Measurements from ENCODE around the gene PRKAG2. TPM values are rescaled to one million over a fixed set of nuclear protein-coding genes. Genes with fewer than 3 reads are reported as not detected.

PRKAG2 gene
- total and polyA plus RNA-seq, 2 of the 13 experiments (the other 11 are each of a cell fraction or from before 2014, with no cell fraction given): 0.90 to 1.3 TPM

- TF ChIP-seq ZNF280D (CRISPR knock-in tag; IDR thresholded peaks at IDR 0.05): no peak
- no peak for TF ChIP-seq ZNF75D (CRISPR knock-in tag; IDR thresholded peaks at IDR 0.05; ENCODE audit: borderline replicate concordance)
Observed at GRCh38 chr7:151616443-151617213, 260.3 kb downstream of the PRKAG2 start (continued).

- no peak overlapping the region for H3K27ac ChIP-seq (ENCODE audit: extremely low read length, insufficient read depth, low read length)
- no peak overlapping the region for H3K4me2 ChIP-seq (ENCODE audit: low read depth, low read length)
- ATAC-seq (no peak), DNase-seq (ENCODE audit: low spot score) (no peak), FAIRE-seq (no peak)
- no peaks in the 10 kb centered on the region for H3K36me3 ChIP-seq (replicated peaks in 1 of 2; ENCODE audit: control insufficient read depth in 1 of 2, insufficient read depth in 2 of 2, low read length in 2 of 2)
- H3K27me3 ChIP-seq (ENCODE audit: control insufficient read depth in 1 of 2, insufficient read depth in 2 of 2, low read length in 2 of 2): no peaks in the 10 kb centered on the region
- H3K9ac ChIP-seq (ENCODE audit: insufficient read depth, low read depth, low read length): no peak overlapping the region
- H3K4me1 ChIP-seq (ENCODE audit: insufficient read depth, low read length): no peaks in the 10 kb centered on the region
- intact Hi-C loops (cut with micrococcal nuclease; ENCODE audit: unreplicated experiment) (no loop called here), in situ Hi-C loops (cut with HindIII; ENCODE audit: extremely low pct_ligation_motif_present, low pct_unique_long_range_greater_than_20kb) (no loop called here)
- H3K9me3 ChIP-seq (ENCODE audit: low read length): no peaks in the 10 kb centered on the region
- ChIA-PET CTCF (ENCODE audit: low intra/inter-chr PET ratio, low total read pairs) (no interaction called here), POLR2A (no interaction called here)
- H2AFZ ChIP-seq (ENCODE audit: low read length): no peak overlapping the region
- no TSS peak for BruUV-seq (replicated peaks)
- H3K4me3 ChIP-seq (replicated peaks in 1 of 3; ENCODE audit: insufficient read depth in 1 of 3, low read depth in 2 of 3, low read length in 3 of 3): no peak overlapping the region
- 7% methylated on average over 3 of the region's 4 CpGs for WGBS (ENCODE audit: low lambda C conversion rate)
- no peaks in the 10 kb centered on the region for H3K79me2 ChIP-seq (ENCODE audit: insufficient read depth, low read length)
- no peaks in the 10 kb centered on the region for H4K20me1 ChIP-seq (ENCODE audit: insufficient read depth, low read length)
- TF ChIP-seq MNT (IDR thresholded peaks at IDR 0.05): no peak
- TF ChIP-seq CENPBD1 (CRISPR knock-in tag; IDR thresholded peaks at IDR 0.05; ENCODE audit: borderline replicate concordance, low read depth): no peak
- TF ChIP-seq ZNF33A (CRISPR knock-in tag; IDR thresholded peaks at IDR 0.05; ENCODE audit: borderline replicate concordance): no peak
- no peak for TF ChIP-seq SNAPC2 (CRISPR knock-in tag; IDR thresholded peaks at IDR 0.05)
- no peak for TF ChIP-seq AHR (CRISPR knock-in tag; IDR thresholded peaks at IDR 0.05)
- no peak for TF ChIP-seq NR2C2 (CRISPR knock-in tag; IDR thresholded peaks at IDR 0.05; ENCODE audit: borderline replicate concordance)
- no peak for TF ChIP-seq AFF4 (CRISPR knock-in tag; IDR thresholded peaks at IDR 0.05)
- TF ChIP-seq SOX6 (IDR thresholded peaks at IDR 0.05): no peak
- TF ChIP-seq SOX6 (CRISPR knock-in tag; IDR thresholded peaks at IDR 0.05): no peak
- TF ChIP-seq GZF1 (CRISPR knock-in tag; IDR thresholded peaks at IDR 0.05): no peak
Observed at GRCh38 chr7:151615784-151616183, 261.1 kb downstream of the PRKAG2 start.
